Erythroblast (primary cell): ENCODE data around the gene ZYG11B.

Source experiments
- GATA1 ChIP-seq: IDR thresholded peaks from 2 replicates; pipeline ENCODE4 v1.6.1; 2011; ENCODE audit warnings: low read depth, mild to moderate bottlenecking, control low read depth, low read length, moderate library complexity
- POLR2A ChIP-seq: IDR thresholded peaks from 2 replicates; pipeline ENCODE4 v1.6.1; 2011; ENCODE audit warnings: mild to moderate bottlenecking, low read length

GRCh38 chr1:52798331-52798730 lies 72.1 kb downstream of the ZYG11B start:
- TF ChIP-seq POLR2A (no peak), GATA1 (no peak)
